Body of pancreas (tissue), 4 donors: ENCODE results near the gene RBMS3. TPM values are rescaled to one million over a fixed set of nuclear protein-coding genes. Genes with fewer than 3 reads are reported as not detected.

Experiments
- ATAC-seq: fragments of 150-250 bp; one replicate; pipeline ENCODE4 v1.9.1; 2016
- DNase-seq, 4 donors: peaks; one replicate each; pipeline ENCODE4 v3.0.0-alpha.2; 2019
- H3K27ac ChIP-seq, 4 donors: fragments of 200-600 bp; sonication (generic); 1 replicate in 3 of 4; 2 replicates in 1 of 4; pipeline versions ENCODE4 v1.5.1 to v1.6.1; 2016 to 2019; ENCODE audit warnings: mild to moderate bottlenecking in 1 of 4, mixed read lengths in 1 of 4, moderate library complexity in 1 of 4
- H3K27me3 ChIP-seq, 2 donors: fragments of 200-600 bp; sonication (generic); one replicate each; pipeline ENCODE4 v1.6.0; 2016; ENCODE audit warnings: mild to moderate bottlenecking in 1 of 2
- H3K36me3 ChIP-seq, 2 donors: fragments of 200-600 bp; sonication (generic); replicated peaks in 1 of 2; 2 replicates each; pipeline ENCODE4 v1.5.1; 2016; ENCODE audit warnings: low read depth in 2 of 2; ENCODE audit not compliant: insufficient read depth in 1 of 2
- H3K4me1 ChIP-seq: fragments of 200-600 bp; sonication (generic); one replicate; pipeline ENCODE4 v1.6.0; 2016
- H3K4me3 ChIP-seq, 2 donors: fragments of 200-600 bp; sonication (generic); 1 replicate in 1 of 2; 2 replicates in 1 of 2; pipeline ENCODE4 v1.5.1; 2016 to 2019
- H3K9me3 ChIP-seq, 3 donors: fragments of 200-600 bp; sonication (generic); 1 replicate in 2 of 3; 2 replicates in 1 of 3; pipeline ENCODE4 v1.5.1; 2016
- CTCF ChIP-seq, 7 experiments: fragments of 450-650 bp in 4 of 7; fragments of 200-600 bp in 3 of 7; sonication (generic) in 3 of 7; IDR thresholded peaks; one replicate each; pipeline ENCODE4 v1.5.1; 2016 to 2019; ENCODE audit warnings: antibody characterized with exemption in 7 of 7
- POLR2A ChIP-seq, 3 donors: fragments of 450-650 bp; IDR thresholded peaks; one replicate each; pipeline ENCODE4 v1.6.1; 2016; ENCODE audit warnings: antibody characterized with exemption in 3 of 3, mild to moderate bottlenecking in 2 of 3
- WGBS, 2 donors: methylation state at CpG; one replicate each; pipeline ENCODE4 v1.1.5; 2017; 5-methylcytosine and 5-hydroxymethylcytosine counted together
- intact Hi-C: fragments of 100-400 bp; cut with DNase I; formaldehyde crosslinking; loops from one replicate; pipeline ENCODE4 v1.15.1; 2023
- total RNA-seq, 2 donors: library from RNA; depleted of rRNA; stranded (reverse); fragments of >200 nt; gene quantifications; one replicate each; pipeline ENCODE4 v1.1.0, GENCODE V29; 2016

RBMS3 gene
- total RNA-seq, 2 donors from 2014 or later, result 17.4 to 29.7 TPM

DNA sequence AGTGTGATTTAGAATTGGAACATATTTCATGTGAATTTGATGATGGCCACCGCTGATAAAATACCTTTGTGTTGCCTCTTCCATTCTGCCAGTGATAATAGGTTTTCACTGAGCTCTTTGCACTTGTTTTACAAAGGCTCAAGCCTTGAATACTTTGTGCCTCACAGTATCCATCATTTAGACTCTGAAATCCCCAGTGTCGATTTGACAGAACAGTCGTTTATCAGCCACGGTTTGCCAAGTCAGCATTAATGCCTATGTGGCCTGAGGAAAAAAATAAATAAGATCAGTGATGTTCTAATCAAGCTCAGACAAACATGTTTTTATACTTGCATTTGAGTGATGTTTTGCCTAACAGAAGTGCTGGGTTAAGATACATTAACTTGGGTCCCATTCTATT is 399.1 kb downstream of the RBMS3 start:
- no peak for DNase-seq
- Histone ChIP-seq H3K4me1 (peaks cover 13% of the 10 kb centered on the region), H3K9me3 (no peaks in the 10 kb centered on the region), H3K4me3 (no peak overlapping the region), H3K27me3 (no peaks in the 10 kb centered on the region), H3K36me3 (no peaks in the 10 kb centered on the region), H3K27ac (no peak overlapping the region)
- no peak for ATAC-seq
- TF ChIP-seq POLR2A (IDR thresholded peaks at IDR 0.05), result no peak
- TF ChIP-seq CTCF (IDR thresholded peaks at IDR 0.05), result no peak
- intact Hi-C loops, result no loop called here
- 34 to 37% methylated on average over 4 of the region's 4 CpGs for WGBS, 2 donors

DNA sequence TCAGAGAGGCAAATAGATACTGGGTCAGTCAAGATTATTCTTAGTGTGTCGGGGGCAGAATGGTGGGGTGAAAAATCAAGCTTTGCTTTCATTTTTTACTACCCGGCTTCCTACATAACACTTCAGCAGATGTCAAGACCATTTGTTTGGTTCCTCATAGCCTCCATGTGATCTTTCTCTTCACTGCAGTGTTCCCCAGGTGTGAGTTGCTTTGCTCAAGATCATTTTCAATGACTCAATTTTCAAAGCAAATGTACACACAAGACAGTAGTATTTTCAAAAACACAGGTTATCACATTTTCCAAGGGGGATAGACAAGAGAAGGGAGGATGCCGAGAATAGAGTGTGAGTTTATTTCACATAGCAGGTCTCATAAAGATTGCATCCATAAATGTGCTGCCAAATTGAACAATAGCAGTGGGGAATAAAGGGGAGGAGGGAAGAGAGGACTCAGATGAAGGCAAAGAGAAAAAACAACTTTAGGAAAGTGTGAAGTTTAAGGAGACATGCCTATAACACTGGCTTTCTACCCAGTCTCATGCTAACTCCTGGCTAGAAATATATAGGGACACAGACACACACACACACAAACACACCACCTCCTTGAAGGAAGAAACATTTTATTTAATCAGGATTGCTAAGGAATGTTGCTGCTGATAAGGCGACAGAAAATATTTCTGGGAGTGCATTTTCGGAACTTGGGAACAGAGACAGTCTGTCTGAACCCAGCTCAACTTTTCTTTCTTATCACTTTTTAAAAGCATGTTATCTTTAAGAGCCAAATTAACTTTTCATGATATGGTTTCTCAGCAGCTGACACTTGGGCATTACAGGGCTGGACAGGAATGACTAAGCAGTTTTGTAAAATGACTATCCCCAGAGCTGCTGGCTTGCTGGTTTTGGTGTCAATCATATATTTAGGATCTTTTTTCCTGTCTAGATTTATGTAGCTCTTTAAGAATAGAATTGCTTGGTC is 402.4 kb downstream of the RBMS3 start:
- TF ChIP-seq CTCF (IDR thresholded peaks at IDR 0.05) (no peak), POLR2A (IDR thresholded peaks at IDR 0.05) (no peak)
- intact Hi-C loops, result no loop called here
- 23 to 31% methylated on average over 5 of the region's 5 CpGs for WGBS, 2 donors
- H3K27ac ChIP-seq, result peak overlapping the region in 2 of 4 donors; percentile 33 to 56
- DNase-seq, result no peak
- peak; percentile 50 for ATAC-seq
- H3K36me3 ChIP-seq, result no peaks in the 10 kb centered on the region
- no peak overlapping the region for H3K4me3 ChIP-seq
- H3K9me3 ChIP-seq, result no peaks in the 10 kb centered on the region
- peaks cover 13% of the 10 kb centered on the region for H3K4me1 ChIP-seq
- no peaks in the 10 kb centered on the region for H3K27me3 ChIP-seq

GRCh38 chr3:29686889-29687592 is 406.2 kb downstream of the RBMS3 start:
- 58 to 73% methylated on average over 2 of the region's 2 CpGs for WGBS, 2 donors
- TF ChIP-seq POLR2A (IDR thresholded peaks at IDR 0.05) (no peak), CTCF (IDR thresholded peaks at IDR 0.05) (no peak)

GRCh38 chr3:29690686-29691353 is 409.9 kb downstream of the RBMS3 start:
- Histone ChIP-seq H3K36me3 (no peaks in the 10 kb centered on the region), H3K27ac (no peak overlapping the region), H3K4me3 (no peak overlapping the region), H3K4me1 (no peaks in the 10 kb centered on the region), H3K9me3 (no peaks in the 10 kb centered on the region), H3K27me3 (no peaks in the 10 kb centered on the region)
- no peak for TF ChIP-seq CTCF (IDR thresholded peaks at IDR 0.05)
- no peak for TF ChIP-seq POLR2A (IDR thresholded peaks at IDR 0.05)
- ATAC-seq, result no peak
- no peak for DNase-seq
- intact Hi-C loops, result no loop called here
- WGBS, 2 donors, result 78 to 87% methylated on average over 2 of the region's 2 CpGs

More at GRCh38 chr3:29686889-29687592, 406.2 kb downstream of the RBMS3 start:
- no peak for DNase-seq
- Histone ChIP-seq H3K4me1 (peaks cover 13% of the 10 kb centered on the region), H3K9me3 (no peaks in the 10 kb centered on the region), H3K4me3 (no peak overlapping the region), H3K27ac (no peak overlapping the region), H3K36me3 (no peaks in the 10 kb centered on the region), H3K27me3 (no peaks in the 10 kb centered on the region)
- intact Hi-C loops, result no loop called here
- ATAC-seq, result no peak
